Fibroblast of upper back skin (primary cell): ENCODE data around the gene UNKL.

Experiments
- DNase-seq: peaks from one replicate; pipeline ENCODE4 v3.0.0-alpha.2; 2013

UNKL gene

GRCh38 chr16:1349351-1349750 lies 65.2 kb downstream of the UNKL start:
- DNase-seq, result no peak

DNA sequence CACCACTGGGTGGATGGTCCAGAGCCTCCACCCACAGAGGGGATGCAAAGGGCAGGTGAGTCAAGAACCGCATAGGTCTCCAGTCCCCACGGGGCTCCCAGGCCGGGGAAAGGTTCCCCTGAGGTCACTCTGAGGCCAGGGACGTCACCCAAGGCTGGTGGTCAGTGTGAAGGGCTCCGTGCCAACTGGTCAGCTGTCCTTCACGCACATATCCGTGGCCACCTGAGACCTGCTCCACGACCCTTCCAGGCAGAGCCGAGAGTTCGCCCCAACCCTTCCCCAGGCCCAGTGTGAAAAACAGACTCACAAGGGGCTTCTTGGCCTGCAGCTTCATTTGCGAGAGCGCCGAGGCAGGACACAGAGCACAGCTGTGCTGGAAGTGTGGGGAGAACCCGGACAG lies 65.6 kb downstream of the UNKL start:
- no peak for DNase-seq

GRCh38 chr16:1348441-1348840 lies 66.1 kb downstream of the UNKL start:
- no peak for DNase-seq

- DNase-seq, result no peak
Measured at GRCh38 chr16:1347962-1348361, 66.5 kb downstream of the UNKL start.

DNA sequence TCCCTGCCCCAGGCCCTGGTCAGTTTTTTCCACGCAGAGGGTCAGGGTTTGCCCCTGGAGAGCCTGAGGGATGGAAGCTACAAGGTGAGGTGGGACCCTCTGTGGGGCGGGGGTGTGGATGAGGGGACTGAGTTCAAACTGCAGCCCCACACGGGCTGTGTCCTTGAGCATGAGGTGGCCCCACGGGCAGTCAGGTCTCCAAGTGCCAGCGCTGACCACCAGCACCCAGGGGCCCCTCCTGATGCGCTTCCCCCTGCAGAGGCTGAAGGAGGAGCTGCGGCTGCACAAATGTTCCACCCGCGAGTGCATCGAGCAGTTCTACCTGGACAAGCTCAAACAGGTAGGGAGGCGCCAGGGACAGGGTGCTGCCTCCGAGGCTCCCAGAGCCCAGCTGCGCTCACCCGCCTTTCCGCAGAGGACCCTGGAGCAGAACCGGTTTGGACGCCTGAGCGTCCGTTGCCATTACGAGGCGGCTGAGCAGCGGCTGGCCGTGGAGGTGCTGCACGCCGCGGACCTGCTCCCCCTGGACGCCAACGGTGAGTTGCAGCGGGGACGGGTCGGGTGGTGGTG lies 67.1 kb downstream of the UNKL start:
- DNase-seq, result no peak

DNA sequence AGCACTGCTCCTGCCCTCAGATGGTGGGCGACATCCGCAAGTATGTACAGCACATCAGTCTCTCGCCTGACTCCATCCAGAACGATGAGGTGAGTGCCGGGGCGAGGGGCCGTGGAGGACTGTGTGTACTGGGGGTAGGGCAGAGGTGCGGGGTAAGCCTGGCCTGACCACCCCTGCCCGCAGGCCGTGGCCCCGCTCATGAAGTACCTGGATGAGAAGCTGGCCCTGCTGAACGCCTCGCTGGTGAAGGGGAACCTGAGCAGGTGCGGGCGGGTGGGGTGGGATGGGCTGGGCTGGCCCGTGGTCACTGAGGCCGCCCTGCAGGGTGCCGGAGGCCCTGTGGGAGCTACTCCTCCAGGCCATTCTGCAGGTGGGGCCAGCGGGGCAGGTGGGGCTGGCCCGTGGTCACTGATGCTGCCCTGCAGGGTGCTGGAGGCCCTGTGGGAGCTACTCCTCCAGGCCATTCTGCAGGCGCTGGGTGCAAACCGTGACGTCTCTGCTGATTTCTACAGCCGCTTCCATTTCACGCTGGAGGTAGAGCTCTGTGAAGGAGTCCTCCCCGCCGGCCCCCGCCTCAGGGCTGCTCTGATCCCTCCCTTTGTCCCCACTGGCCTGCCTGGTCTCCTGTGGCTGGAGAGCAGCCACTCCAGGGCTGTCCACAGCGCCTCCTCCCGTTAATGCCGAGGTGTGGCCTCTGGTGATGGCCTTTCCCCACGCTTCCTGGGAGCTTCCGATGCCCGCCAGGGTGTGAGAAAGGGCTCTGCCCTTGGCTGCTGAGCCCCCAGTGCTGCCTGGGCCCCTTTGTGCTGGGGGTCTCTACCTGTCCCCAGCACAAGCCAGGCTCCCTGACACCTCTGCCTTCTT lies 67.8 kb downstream of the UNKL start:
- DNase-seq, result no peak

DNA sequence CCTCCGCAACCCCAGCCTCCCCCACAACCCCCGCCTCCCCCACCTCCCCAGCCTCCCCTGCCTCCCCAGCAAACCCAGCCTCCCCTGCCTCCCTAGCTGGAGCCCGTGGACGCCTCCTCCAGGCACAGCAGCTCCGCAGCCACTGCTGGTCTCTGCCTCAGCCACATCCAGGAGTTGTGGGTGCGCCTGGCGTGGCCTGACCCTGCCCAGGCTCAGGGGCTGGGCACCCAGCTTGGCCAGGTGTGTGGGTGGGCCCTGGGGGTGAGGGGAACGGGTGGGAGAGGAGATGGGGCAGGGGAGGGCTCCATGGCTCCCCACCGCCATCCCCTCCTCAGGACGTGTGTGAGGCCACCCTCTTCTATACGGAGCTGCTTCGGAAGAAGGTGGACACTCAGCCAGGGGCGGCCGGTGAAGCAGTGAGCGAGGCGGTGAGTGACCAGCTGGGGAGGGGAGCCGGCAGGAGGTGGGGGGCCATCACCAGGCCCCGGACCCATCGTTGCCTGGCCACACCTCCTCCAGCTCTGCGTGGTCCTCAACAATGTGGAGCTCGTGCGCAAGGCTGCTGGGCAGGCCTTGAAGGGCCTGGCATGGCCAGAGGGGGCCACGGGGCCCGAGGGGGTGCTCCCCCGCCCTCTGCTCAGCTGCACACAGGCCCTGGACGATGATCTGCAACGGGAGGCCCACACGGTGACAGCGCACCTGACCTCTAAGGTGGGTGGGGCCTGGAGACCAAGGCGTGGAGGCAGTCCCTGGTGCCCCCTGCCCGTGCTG lies 68.7 kb downstream of the UNKL start:
- DNase-seq, result no peak

DNA sequence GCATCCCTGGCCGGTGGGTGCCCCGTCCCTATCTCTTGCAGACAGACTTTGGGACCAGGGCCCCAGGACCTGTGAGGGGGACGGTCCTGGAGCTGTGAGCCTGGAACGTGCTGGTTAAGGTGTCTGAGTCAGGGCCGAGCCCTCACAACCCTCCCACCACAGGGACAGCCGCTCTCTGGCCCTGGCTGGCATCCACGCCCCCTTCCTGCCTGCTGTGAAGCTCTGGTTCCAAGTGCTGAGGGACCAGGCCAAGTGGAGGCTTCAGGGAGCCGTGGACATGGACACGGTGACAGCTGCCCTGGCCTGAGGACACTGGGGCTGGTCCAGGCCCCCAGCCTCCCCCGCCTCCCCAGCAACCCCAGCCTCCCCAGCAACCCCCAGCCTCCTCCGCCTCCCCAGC lies 69.4 kb downstream of the UNKL start:
- DNase-seq, result no peak

GRCh38 chr16:1344499-1344898 lies 70.0 kb downstream of the UNKL start:
- no peak for DNase-seq

DNA sequence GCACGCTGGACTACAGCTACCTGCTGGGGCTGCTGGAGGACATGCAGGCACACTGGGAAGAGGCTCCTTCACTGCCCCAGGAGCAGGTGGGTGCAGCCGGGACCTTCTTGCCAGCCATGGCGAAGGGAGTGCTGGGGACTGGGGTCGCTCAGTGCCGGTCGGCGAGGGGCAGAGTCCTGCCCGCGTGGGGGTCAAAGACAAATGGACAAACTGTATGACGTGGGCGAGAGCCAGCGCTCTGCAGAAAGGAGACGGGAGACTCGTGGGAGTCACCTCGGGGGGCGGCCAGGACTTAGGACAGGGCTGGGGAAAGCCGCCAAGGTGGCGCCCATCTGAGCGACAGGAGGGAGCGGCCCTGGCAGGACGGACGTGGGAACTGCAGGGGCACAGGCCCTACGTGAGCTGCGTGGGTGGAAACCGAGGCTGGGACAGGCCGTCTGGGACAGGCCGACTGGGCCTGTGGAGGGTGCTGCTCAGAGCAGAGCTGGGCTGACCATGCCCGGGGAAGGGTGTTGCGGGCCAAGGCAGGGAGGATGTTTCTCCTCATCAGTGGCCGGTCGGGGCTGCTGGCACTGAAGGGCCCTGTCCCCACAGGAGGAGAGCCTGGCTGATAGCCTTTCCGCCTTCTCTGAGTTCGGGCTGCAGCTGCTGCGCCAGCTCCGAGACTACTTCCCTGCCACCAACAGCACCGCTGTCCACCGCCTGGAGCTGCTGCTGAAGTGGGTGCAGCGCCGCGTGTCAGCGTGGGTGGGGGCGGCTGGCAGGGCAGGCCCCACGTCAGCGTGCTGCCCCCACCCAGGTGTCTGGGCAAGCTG lies 70.9 kb downstream of the UNKL start:
- DNase-seq, result no peak

DNA sequence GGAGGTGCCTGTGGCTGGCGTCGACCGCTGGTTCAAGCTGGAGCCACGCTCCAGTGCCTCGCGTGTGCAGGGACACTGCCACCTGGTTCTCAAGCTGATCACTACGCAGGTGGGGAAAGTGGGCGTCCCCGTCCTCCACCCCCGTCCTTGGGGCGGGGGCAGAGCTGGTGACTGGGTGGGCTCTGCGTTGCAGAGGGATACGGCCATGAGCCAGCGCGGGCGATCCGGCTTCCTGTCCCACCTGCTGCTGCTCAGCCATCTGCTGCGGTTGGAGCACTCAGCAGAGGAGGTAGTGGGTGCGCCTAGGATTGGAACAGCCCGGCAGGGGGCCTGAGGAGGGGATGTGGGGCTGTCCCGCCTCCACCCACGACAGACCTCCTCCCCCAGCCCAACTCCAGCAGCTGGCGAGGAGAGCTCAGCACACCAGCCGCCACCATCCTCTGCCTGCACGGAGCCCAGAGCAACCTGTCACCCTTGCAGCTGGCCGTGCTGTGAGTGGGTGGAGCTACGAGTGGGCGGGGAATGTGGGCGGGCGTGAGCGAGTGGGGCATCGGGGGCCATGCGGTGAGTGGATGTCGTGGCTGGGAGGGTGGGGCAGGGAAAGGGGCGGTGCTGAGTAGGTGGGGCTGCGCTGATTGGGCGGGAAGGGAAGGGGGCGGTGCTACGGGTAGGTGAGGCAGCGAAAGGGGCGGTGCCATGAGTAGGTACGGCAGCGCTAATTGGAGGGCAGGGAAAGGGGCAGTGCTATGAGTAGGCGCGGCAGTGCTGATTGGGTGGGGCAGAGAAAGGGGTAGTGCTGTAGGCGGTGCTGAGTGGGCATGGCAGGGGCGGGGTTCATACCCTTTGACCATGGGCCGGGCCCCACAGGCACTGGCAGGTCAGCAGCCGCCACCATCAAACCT lies 71.7 kb downstream of the UNKL start:
- DNase-seq, result peak; percentile 50

- DNase-seq, result no peak
Measured at GRCh38 chr16:1341495-1342420, 72.7 kb downstream of the UNKL start.

GRCh38 chr16:1340730-1341494 lies 73.6 kb downstream of the UNKL start:
- DNase-seq, result no peak

DNA sequence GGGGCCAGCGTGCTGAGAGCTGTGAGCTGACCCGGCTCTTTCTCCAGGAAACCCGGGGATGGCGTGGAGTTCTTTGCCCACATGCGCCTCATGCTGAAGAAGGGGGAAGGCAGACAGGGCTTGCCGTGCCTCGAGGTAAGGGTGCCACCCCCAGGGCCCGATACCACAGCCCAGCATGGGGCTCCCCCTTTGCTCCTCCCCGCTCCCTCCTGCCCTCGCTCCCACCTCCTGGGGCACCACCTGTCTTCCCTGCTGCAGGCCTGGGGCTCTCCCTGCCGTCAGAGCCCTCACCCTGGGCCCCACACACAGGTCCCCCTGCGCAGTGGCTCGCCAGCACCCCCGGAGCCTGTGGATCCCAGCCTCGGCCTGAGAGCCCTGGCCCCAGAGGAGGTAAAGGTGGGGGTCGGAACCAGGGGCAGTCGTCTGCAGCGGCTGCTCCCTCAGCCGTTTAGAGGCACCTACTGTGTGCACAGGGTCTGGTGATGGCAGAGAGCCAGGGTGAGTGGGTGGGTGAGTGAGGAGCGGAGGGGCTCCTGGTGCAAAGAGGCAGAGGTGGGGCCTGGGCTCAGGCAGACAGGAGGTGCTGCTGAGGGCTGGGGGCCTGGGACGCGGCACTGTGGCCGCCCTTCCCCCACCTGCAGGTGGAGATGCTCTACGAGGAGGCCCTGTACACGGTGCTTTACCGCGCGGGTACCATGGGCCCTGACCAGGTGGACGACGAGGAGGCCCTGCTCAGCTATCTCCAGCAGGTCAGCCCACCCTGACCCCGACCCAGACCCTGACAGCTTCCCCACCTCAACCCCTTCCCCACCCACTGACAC lies 75.4 kb downstream of the UNKL start:
- DNase-seq, result no peak

- no peak for DNase-seq
Measured at GRCh38 chr16:1338119-1338730, 76.3 kb downstream of the UNKL start.

- DNase-seq, result no peak
Measured at GRCh38 chr16:1337486-1337885, 77.0 kb downstream of the UNKL start.

GRCh38 chr16:1336619-1337018 lies 77.9 kb downstream of the UNKL start:
- DNase-seq, result no peak

- no peak for DNase-seq
Measured at GRCh38 chr16:1335996-1336395, 78.5 kb downstream of the UNKL start.
